Measurements from ENCODE around the gene PSMD13.
A peak's percentile ranks its signal among the peaks of the same experiment; 100 is the strongest.

PSMD13 gene

DNA sequence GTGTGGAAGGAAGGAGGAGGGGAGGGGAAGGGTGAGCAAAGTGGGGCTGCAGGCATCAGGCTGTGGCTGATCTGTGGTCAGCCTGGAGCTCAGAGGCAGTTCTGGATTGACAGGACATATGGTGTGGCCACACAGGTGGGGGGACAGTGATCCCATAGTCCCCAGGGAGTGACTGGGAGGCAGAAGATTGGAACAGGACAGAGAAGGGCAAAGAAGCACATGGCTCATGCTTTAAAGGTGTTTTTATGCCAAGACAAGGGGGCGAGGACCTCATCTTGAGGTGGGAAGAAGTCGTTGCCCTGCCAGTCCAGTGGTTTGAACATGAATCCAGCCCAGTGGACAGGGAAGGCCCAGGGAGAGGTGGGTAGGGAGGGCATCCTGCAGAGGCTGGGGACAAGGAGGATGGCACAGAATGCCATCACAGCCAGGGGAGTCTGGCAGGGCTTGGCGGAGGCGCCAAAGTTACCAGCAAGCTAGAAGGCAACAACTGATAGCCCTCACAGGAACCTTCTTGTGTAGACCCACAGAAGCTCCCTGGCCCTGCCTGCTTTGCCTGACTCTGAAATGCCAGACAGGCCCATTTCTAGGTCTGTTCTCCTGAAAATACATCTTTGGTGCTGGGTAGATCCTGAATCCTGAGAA is 32.7 kb upstream of the PSMD13 start:
- DNase-seq (ENCODE audit: low read depth in 2 of 2, low spot score in 1 of 2): no peak

- DNase-seq (ENCODE audit: low read depth in 2 of 2, low spot score in 1 of 2): no peak
These were observed 32.1 kb upstream of the PSMD13 start for GRCh38 chr11:204587-205109.

- no peak for DNase-seq (ENCODE audit: low read depth in 2 of 2, low spot score in 1 of 2)
These were observed 31.4 kb upstream of the PSMD13 start for GRCh38 chr11:205221-206001.

DNA sequence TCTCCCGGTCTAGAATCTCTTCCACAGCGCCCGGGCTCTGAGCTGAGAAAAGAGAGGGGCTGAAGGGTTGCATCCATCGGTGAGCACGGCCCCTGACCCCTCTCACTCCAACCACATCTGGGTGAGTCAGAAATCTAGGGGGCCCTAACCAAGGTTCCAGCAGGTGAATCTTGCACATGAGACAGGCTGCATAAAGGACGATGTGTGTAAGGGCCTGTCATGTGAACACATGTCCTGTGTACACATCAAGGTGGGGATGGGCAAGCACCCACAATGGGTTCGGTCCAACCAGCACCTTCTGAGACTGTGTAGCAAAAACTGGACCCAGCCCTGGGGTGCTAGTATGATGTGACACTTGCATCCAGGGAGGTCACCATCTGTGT is 30.8 kb upstream of the PSMD13 start:
- no peak for DNase-seq (ENCODE audit: low read depth in 2 of 2, low spot score in 1 of 2)

GRCh38 chr11:206526-207207 is 30.1 kb upstream of the PSMD13 start:
- no peak for DNase-seq (ENCODE audit: low read depth in 2 of 2, low spot score in 1 of 2)

DNA sequence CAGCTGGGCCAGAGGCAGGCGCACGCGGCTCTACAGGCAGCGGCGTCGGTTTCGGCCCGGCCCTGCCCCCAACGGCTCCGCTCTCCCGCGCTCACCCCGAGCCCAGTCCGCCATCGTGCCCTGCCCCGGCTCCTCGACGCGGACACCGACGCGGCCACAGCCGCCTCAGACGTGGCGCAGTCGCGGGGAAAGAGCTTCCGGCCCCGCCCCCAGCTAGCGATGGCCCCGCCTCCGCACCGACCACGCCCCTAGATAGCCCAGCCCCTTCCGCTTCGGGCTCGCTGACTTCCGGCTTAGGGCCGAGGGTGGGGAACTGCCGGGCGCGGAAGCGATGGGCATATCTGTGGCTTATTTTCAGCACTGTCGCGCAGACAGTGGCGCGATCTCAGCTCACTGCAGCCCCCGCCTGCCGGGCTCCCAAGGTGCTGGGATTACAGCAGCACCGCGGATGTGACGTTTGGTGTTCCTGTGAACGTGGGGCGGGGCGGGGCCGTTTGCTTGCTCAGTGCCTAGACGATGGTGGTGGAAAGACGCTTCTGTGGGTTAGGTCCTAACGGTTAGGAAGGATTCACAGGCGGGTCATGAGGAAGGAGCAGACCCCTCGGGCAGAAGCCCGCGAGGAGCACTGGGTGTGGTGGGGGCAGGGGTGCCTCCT is 29.4 kb upstream of the PSMD13 start, which contains the start of the genes BET1L and RIC8A:
BET1L (minus strand) TSS at position 192 of the 655 bp plus-strand sequence; CDS start at position 114, 78 bp downstream.
RIC8A (plus strand) TSS at position 501 of the 655 bp plus-strand sequence. CDS start 1,147 bp downstream, outside the sequence.
- DNase-seq (ENCODE audit: low read depth in 2 of 2, low spot score in 1 of 2): peak; percentile 89 to 93

DNA sequence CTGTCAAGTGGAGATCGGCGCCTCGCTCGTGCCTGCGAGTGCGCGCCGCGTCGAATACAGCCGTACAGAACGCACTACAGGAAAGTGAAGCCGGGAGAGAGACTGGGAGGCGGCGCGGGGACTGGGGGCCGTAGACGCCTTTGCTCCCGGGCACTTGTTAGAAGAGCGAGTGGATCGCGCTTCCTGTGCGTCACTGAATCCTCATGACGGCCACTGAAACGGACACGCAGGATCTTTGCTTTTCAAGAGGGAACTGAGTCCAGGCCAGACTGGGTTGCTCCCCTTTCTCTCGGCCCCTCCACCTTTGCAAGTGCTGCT is 29.0 kb upstream of the PSMD13 start:
- no peak for DNase-seq (ENCODE audit: low read depth in 2 of 2, low spot score in 1 of 2)

DNA sequence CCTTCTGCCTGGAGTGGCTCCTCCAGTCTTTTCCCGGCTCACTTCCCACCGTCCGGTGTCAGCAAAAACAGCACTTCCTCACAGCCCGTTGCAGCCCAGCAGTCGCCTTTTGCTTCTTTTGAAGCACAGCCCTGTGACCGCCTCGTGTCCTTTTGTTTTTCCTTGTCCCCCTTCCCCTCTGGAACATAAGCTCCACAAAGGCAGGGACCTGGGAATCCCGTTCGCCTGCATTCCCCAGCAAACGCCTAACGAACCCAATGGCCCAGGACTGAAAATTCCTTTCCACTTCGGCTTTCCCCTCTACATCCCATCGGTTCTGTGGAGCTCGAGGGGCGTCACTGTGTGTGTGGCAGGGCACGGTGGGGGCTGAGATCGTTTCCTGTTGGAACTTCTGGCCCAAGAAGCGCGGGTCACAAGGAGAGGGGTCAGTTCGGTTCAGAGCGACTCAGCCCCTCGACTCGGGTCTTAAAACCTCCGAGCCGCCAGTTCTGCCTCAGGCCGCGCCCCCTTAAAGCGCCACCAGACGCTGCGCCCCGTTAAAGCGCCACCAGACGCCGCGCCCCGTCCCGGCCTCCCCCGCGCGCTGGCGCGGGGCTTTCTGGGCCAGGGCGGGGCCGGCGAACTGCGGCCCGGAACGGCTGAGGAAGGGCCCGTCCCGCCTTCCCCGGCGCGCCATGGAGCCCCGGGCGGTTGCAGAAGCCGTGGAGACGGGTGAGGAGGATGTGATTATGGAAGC is 28.4 kb upstream of the PSMD13 start:
- DNase-seq (ENCODE audit: low read depth in 2 of 2, low spot score in 1 of 2): peak; percentile 45 to 66

GRCh38 chr11:208917-209260 is 27.9 kb upstream of the PSMD13 start:
- peak in 1 of 2 donors; percentile 26 for DNase-seq (ENCODE audit: low read depth in 2 of 2, low spot score in 1 of 2)

DNA sequence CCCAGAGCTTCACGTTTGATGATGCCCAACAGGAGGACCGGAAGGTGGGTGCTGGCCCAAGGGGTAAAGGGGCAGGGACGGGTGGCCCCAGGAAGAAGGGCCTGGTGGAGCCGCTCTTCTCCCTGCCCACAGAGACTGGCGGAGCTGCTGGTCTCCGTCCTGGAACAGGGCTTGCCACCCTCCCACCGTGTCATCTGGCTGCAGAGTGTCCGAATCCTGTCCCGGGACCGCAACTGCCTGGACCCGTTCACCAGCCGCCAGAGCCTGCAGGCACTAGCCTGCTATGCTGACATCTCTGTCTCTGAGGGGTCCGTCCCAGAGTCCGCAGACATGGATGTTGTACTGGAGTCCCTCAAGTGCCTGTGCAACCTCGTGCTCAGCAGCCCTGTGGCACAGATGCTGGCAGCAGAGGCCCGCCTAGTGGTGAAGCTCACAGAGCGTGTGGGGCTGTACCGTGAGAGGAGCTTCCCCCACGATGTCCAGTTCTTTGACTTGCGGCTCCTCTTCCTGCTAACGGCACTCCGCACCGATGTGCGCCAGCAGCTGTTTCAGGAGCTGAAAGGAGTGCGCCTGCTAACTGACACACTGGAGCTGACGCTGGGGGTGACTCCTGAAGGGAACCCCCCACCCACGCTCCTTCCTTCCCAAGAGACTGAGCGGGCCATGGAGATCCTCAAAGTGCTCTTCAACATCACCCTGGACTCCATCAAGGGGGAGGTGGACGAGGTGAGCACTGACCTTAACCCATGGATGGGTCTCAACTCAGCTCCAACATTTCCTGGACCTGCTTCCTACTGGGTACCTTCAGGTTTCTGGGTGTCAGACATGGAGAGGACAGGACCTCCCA is 27.3 kb upstream of the PSMD13 start:
- no peak for DNase-seq (ENCODE audit: low read depth in 2 of 2, low spot score in 1 of 2)

GRCh38 chr11:210122-210802 is 26.5 kb upstream of the PSMD13 start:
- DNase-seq (ENCODE audit: low read depth in 2 of 2, low spot score in 1 of 2): no peak

- DNase-seq (ENCODE audit: low read depth in 2 of 2, low spot score in 1 of 2): no peak
These were observed 26.0 kb upstream of the PSMD13 start for GRCh38 chr11:210803-211180.

DNA sequence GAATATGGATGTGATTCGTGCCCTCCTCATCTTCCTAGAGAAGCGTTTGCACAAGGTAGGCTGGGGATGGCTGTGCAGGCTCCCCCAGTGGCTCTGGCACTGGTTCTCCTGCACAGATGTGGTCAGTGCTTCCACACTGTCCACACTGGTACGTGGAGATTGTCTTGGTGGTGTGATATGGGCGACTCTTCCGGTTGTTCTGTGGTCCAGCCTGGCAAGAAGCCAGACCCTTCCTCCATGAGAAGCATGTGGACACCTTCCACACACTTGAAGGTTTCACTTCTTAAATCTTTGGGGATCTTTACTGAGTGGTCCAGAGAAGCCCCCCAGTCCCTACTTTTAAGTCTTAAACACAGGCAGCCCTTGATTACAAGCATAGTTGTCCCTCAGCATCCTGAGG is 25.5 kb upstream of the PSMD13 start:
- DNase-seq (ENCODE audit: low read depth in 2 of 2, low spot score in 1 of 2): no peak

DNA sequence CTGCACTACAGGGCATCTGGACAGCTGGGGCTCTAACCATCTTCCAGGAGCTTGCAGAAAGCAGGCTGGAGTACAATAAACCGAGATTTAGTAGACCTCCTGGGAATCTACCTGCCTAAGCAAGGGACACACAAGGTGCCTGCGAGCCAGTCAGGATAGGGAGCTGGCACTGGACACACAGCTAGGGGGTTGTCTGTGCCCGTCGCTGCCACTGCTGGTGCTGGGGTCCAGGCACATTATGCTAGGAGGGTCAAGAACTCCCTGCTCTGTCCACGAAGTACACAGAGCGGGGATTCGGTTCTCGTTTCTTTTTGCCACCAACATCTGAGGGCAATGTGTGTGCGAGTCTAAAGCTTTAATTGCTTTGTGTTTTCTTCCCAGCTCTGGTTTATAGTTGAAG is 25.0 kb upstream of the PSMD13 start:
- no peak for DNase-seq (ENCODE audit: low read depth in 2 of 2, low spot score in 1 of 2)

GRCh38 chr11:212150-213100 is 24.4 kb upstream of the PSMD13 start:
- no peak for DNase-seq (ENCODE audit: low read depth in 2 of 2, low spot score in 1 of 2)

DNA sequence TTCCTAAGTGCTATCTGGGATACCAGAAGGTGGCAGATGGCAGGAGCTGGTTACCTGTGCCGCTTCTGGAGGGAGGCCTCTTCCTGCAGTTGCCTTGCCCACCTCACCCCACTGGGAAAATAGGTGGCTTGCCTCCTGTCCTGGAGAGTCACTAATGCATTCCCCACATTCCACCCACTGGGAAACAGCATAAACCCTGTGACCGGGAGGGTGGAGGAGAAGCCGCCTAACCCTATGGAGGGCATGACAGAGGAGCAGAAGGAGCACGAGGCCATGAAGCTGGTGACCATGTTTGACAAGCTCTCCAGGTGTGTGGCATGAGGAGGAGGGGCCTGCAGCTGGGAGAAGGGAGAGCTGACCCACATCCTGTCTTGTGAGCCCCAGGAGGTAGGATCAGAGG is 23.7 kb upstream of the PSMD13 start:
- DNase-seq (ENCODE audit: low read depth in 2 of 2, low spot score in 1 of 2): no peak

DNA sequence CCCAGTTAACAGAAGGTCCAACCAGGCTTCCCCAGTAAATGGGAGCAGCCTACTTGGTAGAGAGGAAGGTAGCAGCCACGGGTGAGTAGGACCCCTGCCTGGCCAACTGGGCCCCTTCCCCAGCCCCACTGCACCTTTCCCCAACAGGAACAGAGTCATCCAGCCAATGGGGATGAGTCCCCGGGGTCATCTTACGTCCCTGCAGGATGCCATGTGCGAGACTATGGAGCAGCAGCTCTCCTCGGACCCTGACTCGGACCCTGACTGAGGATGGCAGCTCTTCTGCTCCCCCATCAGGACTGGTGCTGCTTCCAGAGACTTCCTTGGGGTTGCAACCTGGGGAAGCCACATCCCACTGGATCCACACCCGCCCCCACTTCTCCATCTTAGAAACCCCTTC is 22.7 kb upstream of the PSMD13 start:
- no peak for DNase-seq (ENCODE audit: low read depth in 2 of 2, low spot score in 1 of 2)

DNA sequence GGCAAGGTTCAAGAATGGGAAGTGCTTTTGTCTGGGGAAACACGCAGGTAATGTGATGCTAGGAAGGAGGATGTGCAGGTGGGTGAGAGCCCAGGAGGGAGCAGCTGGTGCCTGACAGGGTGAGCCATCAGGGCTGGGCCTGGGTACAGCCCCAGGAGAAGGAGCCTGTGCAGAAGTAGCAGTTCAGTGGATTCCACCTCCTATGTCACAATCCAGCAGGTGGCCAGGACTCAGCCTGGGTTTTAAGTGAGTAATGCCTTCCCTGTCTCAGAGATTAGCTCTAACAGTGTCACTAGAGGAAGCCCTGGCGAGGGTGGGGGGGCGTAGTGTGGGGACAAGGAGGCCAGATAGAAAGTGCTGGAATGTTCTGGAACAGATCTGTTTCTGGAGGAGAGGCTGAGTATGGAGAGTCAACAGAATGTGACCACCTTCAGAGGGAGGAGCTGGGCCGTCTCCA is 21.2 kb upstream of the PSMD13 start:
- DNase-seq (ENCODE audit: low read depth in 2 of 2, low spot score in 1 of 2): no peak

Data from stimulated activated CD8-positive, alpha-beta memory T cell treated with anti-CD3 and anti-CD28 coated beads, Interleukin-4, amount 100 ng/mL, for 4 hours (primary cell).